ENCODE results near the gene PWWP2B. TPM values are rescaled to one million over a fixed set of nuclear protein-coding genes. Genes with fewer than 3 reads are reported as not detected.

The PWWP2B gene
- total and polyA plus RNA-seq, 10 of the 15 experiments (the other 5 are each of a cell fraction or from before 2014, with no cell fraction given), result 0.04 to 0.87 (median 0.35) TPM; not detected in 4

- peak; percentile 77 for TF ChIP-seq ZBTB33 (IDR thresholded peaks at IDR 0.05)
- TF ChIP-seq SMARCA5 (IDR thresholded peaks at IDR 0.05), result 0 out of 2 replicates have a peak, but pooled peaks have one; percentile 37
- TF ChIP-seq YY1 (IDR thresholded peaks at IDR 0.05; ENCODE audit: low read depth, low read length), result 0 out of 2 replicates have a peak, but pooled peaks have one; percentile 46
- TF ChIP-seq NR2F1 (conservative IDR thresholded peaks at IDR 0.05), result peak; percentile 63
- TF ChIP-seq USF1 (IDR thresholded peaks at IDR 0.05; ENCODE audit: borderline replicate concordance, extremely low read length, insufficient read depth, low read depth, low read length), result no peak
- TF ChIP-seq IKZF2 (IDR thresholded peaks at IDR 0.05), result peak; percentile 29 to 46; a peak in 1 of 4 replicates
- TF ChIP-seq RUNX3 (IDR thresholded peaks at IDR 0.05; ENCODE audit: low read length), result peak; percentile 35; the same call in 1 of the 2 replicates
- peak; percentile 70 for TF ChIP-seq MEF2B (IDR thresholded peaks at IDR 0.05; ENCODE audit: partially characterized antibody, poor library complexity, severe bottlenecking)
- TF ChIP-seq BACH1 (IDR thresholded peaks at IDR 0.05; ENCODE audit: borderline replicate concordance), result 0 out of 2 replicates have a peak, but pooled peaks have one; percentile 13
- peak; percentile 82 to 95 (median 90) for TF ChIP-seq CTCF (IDR thresholded peaks at IDR 0.05 in 2 of 3, conservative IDR thresholded peaks at IDR 0.05 in 1 of 3; ENCODE audit: control insufficient read depth in 2 of 3, extremely low read depth in 1 of 3, insufficient read depth in 1 of 3, low read depth in 3 of 3, low read length in 3 of 3)
- TF ChIP-seq POLR2AphosphoS5 (IDR thresholded peaks at IDR 0.05; ENCODE audit: low read length), result no peak
- peak; percentile 87 for TF ChIP-seq RAD21 (IDR thresholded peaks at IDR 0.05; ENCODE audit: insufficient read depth, low read depth, low read length)
Observed at GRCh38 chr10:132458586-132459300, 61.7 kb downstream of the PWWP2B start (continued).
